GM20000 (cell line): ENCODE results near the gene GADL1.

ENCODE experiments used
- DNase-seq: peaks from one replicate; pipeline ENCODE4 v3.0.0; 2012; ENCODE audit warnings: low spot score
- TF ChIP-seq, protein P1 (sequence below): IDR thresholded peaks from 2 replicates; pipeline ENCODE4 v1.5.1; 2012; ENCODE audit warnings: mild to moderate bottlenecking, control low read depth; ENCODE audit errors: extremely low read depth, missing control alignments

Gene GADL1

GRCh38 chr3:30685267-30685667, 209.2 kb downstream of the GADL1 start:
- TF ChIP-seq, protein P1, sequence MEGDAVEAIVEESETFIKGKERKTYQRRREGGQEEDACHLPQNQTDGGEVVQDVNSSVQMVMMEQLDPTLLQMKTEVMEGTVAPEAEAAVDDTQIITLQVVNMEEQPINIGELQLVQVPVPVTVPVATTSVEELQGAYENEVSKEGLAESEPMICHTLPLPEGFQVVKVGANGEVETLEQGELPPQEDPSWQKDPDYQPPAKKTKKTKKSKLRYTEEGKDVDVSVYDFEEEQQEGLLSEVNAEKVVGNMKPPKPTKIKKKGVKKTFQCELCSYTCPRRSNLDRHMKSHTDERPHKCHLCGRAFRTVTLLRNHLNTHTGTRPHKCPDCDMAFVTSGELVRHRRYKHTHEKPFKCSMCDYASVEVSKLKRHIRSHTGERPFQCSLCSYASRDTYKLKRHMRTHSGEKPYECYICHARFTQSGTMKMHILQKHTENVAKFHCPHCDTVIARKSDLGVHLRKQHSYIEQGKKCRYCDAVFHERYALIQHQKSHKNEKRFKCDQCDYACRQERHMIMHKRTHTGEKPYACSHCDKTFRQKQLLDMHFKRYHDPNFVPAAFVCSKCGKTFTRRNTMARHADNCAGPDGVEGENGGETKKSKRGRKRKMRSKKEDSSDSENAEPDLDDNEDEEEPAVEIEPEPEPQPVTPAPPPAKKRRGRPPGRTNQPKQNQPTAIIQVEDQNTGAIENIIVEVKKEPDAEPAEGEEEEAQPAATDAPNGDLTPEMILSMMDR = no peak
- DNase-seq = no peak

DNA sequence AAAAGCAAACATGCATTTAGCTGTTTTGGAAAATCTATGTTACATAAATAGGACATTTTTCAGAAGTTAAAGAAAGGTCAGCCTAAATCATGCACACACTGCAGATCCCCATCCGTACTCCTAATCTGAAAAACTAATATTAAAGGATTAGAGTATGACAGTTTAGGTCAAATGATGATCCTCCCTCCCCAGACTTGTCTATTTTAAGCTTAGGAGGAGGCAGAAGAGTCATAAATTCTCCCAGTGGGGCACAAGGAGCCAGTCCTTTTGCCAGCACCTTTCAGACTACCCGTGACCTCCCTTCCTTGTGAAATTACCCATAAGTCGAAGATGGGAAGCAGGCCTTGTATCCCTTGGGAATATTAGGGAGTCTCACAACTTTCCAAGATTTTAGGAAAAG, 210.1 kb downstream of the GADL1 start:
- DNase-seq = no peak
- TF ChIP-seq, protein P1 = no peak

GRCh38 chr3:30683769-30684168, 210.7 kb downstream of the GADL1 start:
- TF ChIP-seq, protein P1 = no peak
- no peak for DNase-seq

DNA sequence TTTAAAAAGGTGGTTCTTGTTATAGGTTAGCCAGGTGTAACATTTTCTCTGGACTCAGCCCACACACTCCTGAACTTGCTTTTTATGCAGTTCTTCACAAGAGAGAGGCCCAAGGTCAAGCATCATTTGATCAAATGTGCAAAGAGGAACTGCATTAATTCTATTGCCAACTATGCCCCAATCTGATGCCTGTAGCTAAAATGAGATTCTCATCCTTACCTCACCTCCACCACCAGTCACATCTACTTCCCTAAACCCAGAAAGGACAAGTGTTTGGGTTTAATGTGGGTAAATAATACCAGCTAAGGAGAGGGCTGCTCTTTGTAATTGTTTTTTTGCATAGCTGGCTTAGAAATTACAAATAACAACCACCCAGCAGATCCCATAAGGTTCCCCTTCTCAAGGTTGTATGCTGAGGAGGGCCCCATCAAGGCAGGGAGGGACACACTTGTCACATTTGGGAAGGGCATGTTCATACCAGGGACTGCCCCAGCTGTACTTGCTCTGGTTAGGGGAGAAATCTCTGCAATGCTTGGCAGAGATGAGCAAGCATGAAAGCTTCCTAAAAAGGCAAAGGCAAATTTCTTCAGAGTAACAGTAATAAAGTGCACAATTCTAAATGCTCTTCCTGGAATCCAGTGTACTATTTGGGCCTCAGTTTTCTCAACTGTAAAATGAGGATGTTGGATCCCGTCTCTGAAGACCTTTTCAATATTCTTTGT, 211.9 kb downstream of the GADL1 start:
- DNase-seq = no peak
- TF ChIP-seq, protein P1 = no peak

DNA sequence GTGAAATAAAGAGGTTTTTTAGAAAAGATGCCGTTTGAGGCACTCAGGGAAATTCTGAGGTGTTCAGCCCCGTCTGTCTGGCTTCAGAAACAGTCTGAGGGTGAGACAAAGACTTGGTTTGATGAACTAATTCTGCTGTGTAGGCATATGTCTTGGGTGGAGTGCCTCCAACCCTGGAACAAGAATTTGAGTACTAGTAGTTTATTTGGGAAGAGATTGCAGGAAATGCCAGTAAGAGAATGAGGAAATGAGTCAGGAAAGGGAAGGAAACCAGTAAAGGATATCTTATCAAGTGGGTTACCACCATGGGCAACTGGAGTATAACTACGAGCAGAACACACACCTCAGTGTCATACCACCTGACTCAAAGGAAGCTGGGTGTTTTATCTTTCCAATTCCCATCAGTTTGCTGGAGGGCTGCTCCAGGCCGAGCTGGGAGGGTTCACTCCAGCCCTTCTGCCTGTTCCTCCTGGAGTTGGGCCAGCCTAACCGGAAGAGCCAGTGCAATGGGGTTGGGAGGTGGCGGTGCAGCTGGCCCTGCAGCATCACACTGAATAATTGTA, 212.7 kb downstream of the GADL1 start:
- TF ChIP-seq, protein P1 = no peak
- DNase-seq = no peak

DNA sequence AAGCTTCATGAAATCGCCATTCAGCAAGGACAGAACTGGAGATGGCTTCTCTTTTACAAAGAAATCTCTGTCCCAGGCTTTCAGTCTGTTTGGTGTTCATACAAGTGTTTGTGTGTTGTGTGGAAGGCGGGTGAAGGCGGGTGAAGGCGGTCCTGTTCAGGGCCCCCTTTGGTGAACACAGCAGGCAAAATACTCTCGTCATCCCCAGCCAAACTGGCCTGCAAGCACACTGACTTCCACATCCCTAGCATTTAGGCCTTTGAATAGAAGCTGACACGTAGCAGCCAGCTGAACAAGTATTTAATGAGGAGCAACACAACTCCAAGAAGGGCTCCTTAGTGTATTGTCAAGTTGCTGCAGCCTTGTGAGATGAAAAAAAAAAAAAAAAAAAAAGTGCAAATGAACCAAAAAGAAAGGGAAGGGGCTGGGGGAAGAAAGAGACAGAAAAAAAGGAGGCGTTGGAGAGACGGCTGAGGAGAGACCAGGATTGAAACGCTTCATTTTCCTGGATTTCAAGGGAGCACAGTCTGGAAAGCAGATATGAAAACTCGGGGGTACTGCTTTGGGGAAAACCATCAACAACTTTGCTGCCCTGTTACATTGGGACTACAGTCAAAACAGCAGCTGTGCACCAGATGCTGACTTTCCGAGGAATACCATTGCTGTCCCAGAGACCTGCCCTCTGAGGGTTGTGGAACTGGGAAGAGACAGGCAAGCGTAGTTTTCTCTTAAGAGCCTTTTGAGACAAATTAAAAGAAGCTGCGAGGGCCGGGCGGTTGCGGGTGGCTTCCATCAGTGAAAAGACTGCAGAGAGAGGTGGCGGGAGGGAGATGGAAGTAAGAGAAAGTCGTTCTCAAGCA, 213.4 kb downstream of the GADL1 start:
- no peak for DNase-seq
- TF ChIP-seq, protein P1 = no peak

DNA sequence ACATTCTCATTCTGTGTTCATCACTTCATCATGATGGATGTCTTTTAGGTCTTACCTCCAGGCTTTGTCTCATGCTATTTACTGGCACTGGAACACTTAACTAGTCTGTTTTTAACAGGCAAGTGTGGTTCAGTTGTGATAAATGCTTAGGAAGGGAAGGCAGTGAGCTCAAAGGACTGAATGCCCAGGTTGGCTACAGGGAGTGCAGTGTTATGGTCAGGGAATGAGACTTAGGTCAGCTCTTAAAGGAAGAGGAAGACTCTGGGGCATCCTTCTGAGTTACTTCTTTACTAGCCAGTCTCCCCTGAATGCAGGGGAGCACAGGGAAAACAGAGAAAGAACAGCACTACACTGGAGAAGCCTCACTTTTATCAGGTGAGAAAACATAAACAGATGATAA, 215.4 kb downstream of the GADL1 start:
- no peak for DNase-seq
- TF ChIP-seq, protein P1 = no peak
